Stimulated activated CD4-positive, alpha-beta T cell treated with anti-CD3 and anti-CD28 coated beads, Interleukin-2, amount 100 ng/mL, for 48 hours (primary cell): ENCODE data around the gene FREM1.

Source experiments
- DNase-seq, 2 donors: peaks; one replicate each; pipeline ENCODE4 v3.0.0-alpha.2; 2020

FREM1 gene

GRCh38 chr9:14868772-14869583, 41.2 kb downstream of the FREM1 start:
- no peak for DNase-seq

- DNase-seq: no peak
Measured at GRCh38 chr9:14868418-14868771, 41.8 kb downstream of the FREM1 start.

- DNase-seq: no peak
Measured at GRCh38 chr9:14866200-14866749, 44.0 kb downstream of the FREM1 start.

GRCh38 chr9:14864309-14864708, 45.9 kb downstream of the FREM1 start:
- DNase-seq: no peak

- no peak for DNase-seq
Measured at GRCh38 chr9:14863402-14863801, 46.8 kb downstream of the FREM1 start.

- no peak for DNase-seq
Measured at GRCh38 chr9:14857449-14858305, 52.6 kb downstream of the FREM1 start.

- DNase-seq: no peak
Measured at GRCh38 chr9:14849851-14850250, 60.4 kb downstream of the FREM1 start.

GRCh38 chr9:14849296-14849695, 60.9 kb downstream of the FREM1 start:
- no peak for DNase-seq

GRCh38 chr9:14846871-14847311, 63.3 kb downstream of the FREM1 start:
- peak; percentile 58 to 65 for DNase-seq

- DNase-seq: no peak
Measured at GRCh38 chr9:14843163-14843562, 67.1 kb downstream of the FREM1 start.

GRCh38 chr9:14842269-14842668, 68.0 kb downstream of the FREM1 start:
- DNase-seq: no peak

- no peak for DNase-seq
Measured at GRCh38 chr9:14838701-14839100, 71.5 kb downstream of the FREM1 start.

- no peak for DNase-seq
Measured at GRCh38 chr9:14836885-14837284, 73.3 kb downstream of the FREM1 start.

GRCh38 chr9:14831661-14832060, 78.6 kb downstream of the FREM1 start:
- DNase-seq: no peak

GRCh38 chr9:14831074-14831473, 79.2 kb downstream of the FREM1 start:
- DNase-seq: no peak

GRCh38 chr9:14830057-14830456, 80.2 kb downstream of the FREM1 start:
- no peak for DNase-seq

GRCh38 chr9:14829204-14829603, 81.0 kb downstream of the FREM1 start:
- DNase-seq: no peak

- DNase-seq: no peak
Measured at GRCh38 chr9:14827805-14828204, 82.4 kb downstream of the FREM1 start.

GRCh38 chr9:14824481-14824880, 85.7 kb downstream of the FREM1 start:
- no peak for DNase-seq

- DNase-seq: no peak
Measured at GRCh38 chr9:14823800-14824199, 86.4 kb downstream of the FREM1 start.

- no peak for DNase-seq
Measured at GRCh38 chr9:14822666-14823065, 87.6 kb downstream of the FREM1 start.

- DNase-seq: no peak
Measured at GRCh38 chr9:14819183-14819582, 91.0 kb downstream of the FREM1 start.

- DNase-seq: no peak
Measured at GRCh38 chr9:14814249-14814628, 96.0 kb downstream of the FREM1 start.
